GM12872 (cell line): ENCODE results near the gene ITPR2.

Source experiments
- TF ChIP-seq, protein P1 (sequence below): IDR thresholded peaks from 3 replicates; pipeline ENCODE4 v1.5.1; 2011; ENCODE audit warnings: low read depth, mild to moderate bottlenecking, low read length, moderate library complexity; ENCODE audit not compliant: insufficient read depth

Gene ITPR2

DNA sequence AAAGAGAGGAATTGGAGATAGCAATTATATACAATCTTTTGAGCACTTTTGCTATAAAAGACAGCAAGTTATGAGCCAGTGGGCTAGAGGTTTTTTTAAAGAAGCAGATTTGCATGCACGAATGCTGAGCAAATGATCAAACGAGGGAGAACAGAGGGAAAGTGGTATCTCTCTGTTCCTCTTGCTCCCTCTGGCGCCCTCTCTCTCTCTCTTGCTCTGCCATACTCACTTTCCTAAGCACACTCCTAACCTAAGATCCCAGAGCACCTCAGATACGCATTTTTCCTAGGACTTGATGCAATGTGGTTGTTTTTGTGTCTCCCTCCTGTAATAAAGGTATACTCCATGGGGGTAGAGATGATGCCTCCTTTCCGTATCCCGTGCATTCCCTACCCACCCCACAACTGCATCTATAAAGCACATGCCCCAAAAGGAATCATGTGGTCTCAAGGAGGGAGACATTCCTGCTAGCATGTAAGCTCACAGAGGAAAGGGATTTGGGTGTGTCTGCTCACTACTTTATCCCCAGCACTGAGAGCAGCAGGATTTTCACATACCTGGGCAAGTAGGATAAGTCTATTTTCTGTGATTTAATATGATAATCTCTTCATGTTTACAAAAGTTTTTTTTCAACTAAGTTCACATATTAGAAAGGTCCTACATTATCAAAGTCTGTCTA, 367.4 kb downstream of the ITPR2 start:
- TF ChIP-seq, protein P1, sequence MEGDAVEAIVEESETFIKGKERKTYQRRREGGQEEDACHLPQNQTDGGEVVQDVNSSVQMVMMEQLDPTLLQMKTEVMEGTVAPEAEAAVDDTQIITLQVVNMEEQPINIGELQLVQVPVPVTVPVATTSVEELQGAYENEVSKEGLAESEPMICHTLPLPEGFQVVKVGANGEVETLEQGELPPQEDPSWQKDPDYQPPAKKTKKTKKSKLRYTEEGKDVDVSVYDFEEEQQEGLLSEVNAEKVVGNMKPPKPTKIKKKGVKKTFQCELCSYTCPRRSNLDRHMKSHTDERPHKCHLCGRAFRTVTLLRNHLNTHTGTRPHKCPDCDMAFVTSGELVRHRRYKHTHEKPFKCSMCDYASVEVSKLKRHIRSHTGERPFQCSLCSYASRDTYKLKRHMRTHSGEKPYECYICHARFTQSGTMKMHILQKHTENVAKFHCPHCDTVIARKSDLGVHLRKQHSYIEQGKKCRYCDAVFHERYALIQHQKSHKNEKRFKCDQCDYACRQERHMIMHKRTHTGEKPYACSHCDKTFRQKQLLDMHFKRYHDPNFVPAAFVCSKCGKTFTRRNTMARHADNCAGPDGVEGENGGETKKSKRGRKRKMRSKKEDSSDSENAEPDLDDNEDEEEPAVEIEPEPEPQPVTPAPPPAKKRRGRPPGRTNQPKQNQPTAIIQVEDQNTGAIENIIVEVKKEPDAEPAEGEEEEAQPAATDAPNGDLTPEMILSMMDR = no peak; the same call in 2 of the 3 replicates

DNA sequence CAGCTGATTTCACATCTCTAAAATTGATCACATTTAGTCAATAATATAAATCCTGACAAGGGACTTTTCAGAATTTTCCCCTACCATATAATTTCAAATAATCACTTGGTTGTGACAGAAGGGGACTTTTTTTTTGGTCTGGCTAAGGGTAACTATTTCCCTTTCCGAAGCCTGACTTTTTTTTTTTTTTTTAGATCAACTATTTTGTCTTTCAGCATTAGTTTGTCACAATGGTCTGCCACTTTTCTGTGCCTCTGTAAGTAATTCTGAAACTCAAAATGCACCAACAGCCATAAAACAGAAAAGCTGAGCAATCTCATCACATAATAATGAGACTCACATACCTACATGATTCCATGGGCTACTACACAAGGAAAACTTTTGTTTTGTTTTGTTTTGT, 371.2 kb downstream of the ITPR2 start:
- TF ChIP-seq, protein P1 = no peak

DNA sequence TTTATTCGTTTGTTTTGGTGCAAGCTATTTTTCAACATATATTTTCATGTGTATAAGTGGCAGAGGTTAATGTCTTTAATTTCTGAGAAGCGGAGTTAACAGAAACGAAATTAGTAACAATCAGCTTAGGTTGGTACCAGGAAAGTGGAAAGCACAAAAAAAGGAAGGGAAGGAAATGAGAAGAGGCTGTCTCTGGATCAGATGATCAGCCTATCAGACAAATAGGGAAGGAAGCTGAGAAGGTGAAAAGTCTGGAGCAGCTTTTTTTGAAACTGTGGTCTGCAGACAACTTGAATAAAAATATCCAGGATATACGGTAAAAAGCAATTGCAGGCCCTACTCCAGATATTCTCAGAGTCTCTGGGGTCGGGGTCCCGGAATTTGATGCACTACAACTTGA, 372.6 kb downstream of the ITPR2 start:
- TF ChIP-seq, protein P1 = no peak

DNA sequence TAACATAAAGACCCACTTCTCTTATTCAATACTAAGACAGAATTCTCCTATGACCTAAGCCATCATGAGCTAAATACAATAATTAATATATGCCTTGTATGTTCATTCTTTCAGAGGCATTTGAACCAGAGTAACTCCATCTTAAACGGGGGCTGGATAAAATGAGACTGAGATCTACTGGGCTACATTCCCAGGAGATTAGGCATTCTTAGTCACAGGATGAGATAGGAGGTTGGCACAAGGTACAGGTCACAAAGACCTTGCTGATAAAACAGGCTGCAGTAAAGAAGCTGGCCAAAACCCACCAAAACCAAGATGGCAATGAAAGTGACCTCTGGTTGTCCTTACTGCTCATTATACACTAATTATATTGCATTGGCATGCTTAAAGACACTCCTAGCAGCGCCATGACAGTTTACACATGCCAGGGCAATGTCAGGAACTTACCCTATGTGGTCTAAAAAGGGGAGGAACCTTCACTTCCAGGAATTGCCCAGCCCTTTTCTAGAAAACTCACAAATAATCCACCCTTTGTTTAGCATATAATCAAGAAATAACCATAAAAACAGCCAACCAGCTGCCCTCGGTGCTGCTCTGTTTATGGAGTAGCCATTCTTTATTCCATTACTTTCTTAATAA, 376.9 kb downstream of the ITPR2 start:
- TF ChIP-seq, protein P1 = no peak

DNA sequence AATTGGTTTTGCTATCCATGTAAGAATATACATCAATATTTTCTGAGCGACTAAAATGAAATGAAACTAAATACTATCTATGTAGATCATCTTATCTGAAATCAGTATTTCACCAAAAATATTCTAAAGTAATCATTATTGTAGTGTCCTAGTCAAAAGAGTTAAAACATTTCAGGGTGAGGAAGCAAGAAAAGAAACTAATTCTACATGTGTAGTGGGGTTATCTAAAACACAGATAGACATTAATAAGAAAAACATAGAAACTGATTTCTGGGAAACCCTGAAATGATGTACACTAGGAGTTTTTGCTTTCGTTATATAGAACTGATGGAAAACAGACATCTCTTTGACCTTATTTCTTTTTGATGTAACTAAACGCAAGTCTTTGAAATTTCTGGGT, 379.7 kb downstream of the ITPR2 start:
- TF ChIP-seq, protein P1 = no peak

DNA sequence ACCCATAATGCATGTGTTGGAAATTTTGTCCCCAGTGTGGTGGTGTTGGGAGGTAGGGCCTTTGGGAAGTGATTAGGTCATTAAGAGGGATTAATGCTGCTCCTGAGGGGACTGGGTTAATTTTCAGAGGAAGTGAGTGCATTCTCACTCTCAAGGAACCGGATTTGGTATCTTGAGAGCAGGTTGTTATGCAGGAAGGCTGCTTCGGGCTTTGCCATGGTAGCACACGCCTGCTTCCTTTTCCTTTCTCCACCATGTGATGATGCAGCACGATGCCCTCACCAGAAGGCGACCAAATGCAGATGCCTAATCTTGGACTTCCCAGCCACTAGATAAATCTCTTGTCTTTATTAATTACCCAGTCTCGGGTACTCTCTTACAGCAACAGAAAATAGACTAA, 380.5 kb downstream of the ITPR2 start:
- TF ChIP-seq, protein P1 = no peak

DNA sequence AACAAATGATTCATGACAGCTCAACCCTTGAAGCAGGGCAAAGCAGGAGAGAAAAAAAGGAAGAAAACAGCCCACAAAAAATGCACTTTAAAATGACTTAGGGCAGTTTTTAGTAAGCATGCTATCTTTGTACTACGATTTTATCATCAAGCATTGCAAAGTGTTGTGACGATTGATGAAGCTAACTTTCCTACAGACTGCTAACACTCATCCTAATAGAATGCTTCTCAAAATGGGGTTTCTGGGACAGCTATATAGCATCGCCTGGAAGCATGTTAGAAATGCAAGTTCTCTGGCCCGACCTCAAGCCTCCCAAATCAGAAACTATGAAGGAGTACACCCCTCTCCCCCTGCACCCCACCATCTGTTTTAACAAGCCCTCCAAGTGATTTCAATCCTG, 381.2 kb downstream of the ITPR2 start:
- TF ChIP-seq, protein P1 = no peak
